Right lobe of liver (tissue), 6 donors: ENCODE measurements around the gene NCOA1. TPM values are rescaled to one million over a fixed set of nuclear protein-coding genes. Genes with fewer than 3 reads are reported as not detected.

Experiments used
- ATAC-seq, 4 donors: fragments of 200-7000 bp; cut with Tn5 transposase; one replicate each; pipeline ENCODE4 v1.9.1; 2020; ENCODE audit warnings: mild to moderate bottlenecking in 4 of 4, moderate library complexity in 4 of 4
- DNase-seq, 3 donors: peaks; one replicate each; pipeline ENCODE4 v3.0.0-alpha.2; 2020
- H3K27ac ChIP-seq, 3 donors: fragments of 200-600 bp; one replicate each; pipeline ENCODE4 v1.8.0; 2022
- H3K27me3 ChIP-seq, 2 donors: fragments of 200-600 bp; one replicate each; pipeline ENCODE4 v1.8.0; 2022
- H3K36me3 ChIP-seq, 4 donors: fragments of 200-600 bp; sonication (generic) in 1 of 4; one replicate each; pipeline versions ENCODE4 v1.5.1 to v1.8.0; 2017 to 2022; ENCODE audit warnings: control low read depth in 1 of 4
- H3K4me1 ChIP-seq, 4 donors: fragments of 200-600 bp; sonication (generic) in 1 of 4; one replicate each; pipeline versions ENCODE4 v1.5.1 to v1.8.0; 2017 to 2022; ENCODE audit warnings: control low read depth in 1 of 4
- H3K4me3 ChIP-seq, 3 donors: fragments of 200-600 bp; one replicate each; pipeline ENCODE4 v1.8.0; 2022
- H3K9me3 ChIP-seq, 4 donors: fragments of 200-600 bp; sonication (generic) in 1 of 4; one replicate each; pipeline versions ENCODE4 v1.5.1 to v1.8.0; 2017 to 2022; ENCODE audit warnings: control low read depth in 1 of 4
- CTCF ChIP-seq, 4 donors: fragments of 200-600 bp in 3 of 4; fragments of 450-650 bp in 1 of 4; IDR thresholded peaks; one replicate each; pipeline versions ENCODE4 v1.5.1 to v1.8.0; 2016 to 2022; ENCODE audit warnings: antibody characterized with exemption in 4 of 4, mild to moderate bottlenecking in 2 of 4
- POLR2A ChIP-seq: fragments of 450-650 bp; IDR thresholded peaks from one replicate; pipeline ENCODE4 v1.6.1; 2017; ENCODE audit warnings: antibody characterized with exemption, mild to moderate bottlenecking
- WGBS: methylation state at CpG from one replicate; pipeline ENCODE4 v1.1.6; 2018; ENCODE audit warnings: low coverage, low lambda C conversion rate; ENCODE audit not compliant: insufficient coverage; ENCODE audit errors: missing lambda C conversion rate; 5-methylcytosine and 5-hydroxymethylcytosine counted together
- intact Hi-C, 2 donors: fragments of 100-400 bp; cut with DNase I; formaldehyde crosslinking; loops; one replicate each; pipeline versions ENCODE4 v1.11.2 to v1.14.1; 2022
- total RNA-seq, 6 experiments: library from RNA; depleted of rRNA in 2 of 6; stranded (reverse); fragments of >200 nt in 2 of 6; fragmentation: NEBNext Ultra II Directional in 3 of 6; extraction: Animal tissue kit (Norgen Biotek cat#: 25700) in 3 of 6; gene quantifications; one replicate each; pipeline versions ENCODE4 v1.1.0 to v1.2.4, GENCODE V29; 2016 to 2023
- donor health status: DM: no; HTN: yes; CAD: no.
- donor health status: DM: no; HTN: no; CAD: no.
- donor health status: DM: no; HTN: no; CAD: no.
- donor health status: DM: no; HTN: yes; CAD: no.
- donor health status: DM: no; HTN: yes; CAD: no.

The NCOA1 gene
- total RNA-seq, 6 experiments from 2014 or later = 13.5 to 18.9 (median 16.4) TPM

GRCh38 chr2:24756789-24757188, 265.7 kb downstream of the NCOA1 start:
- WGBS = 100% methylated on average over 1 of the region's 1 CpG
- no peak overlapping the region for H3K27ac ChIP-seq
- no peaks in the 10 kb centered on the region for H3K4me1 ChIP-seq
- no peaks in the 10 kb centered on the region for H3K27me3 ChIP-seq
- peaks cover 0 to 35% (median 12%) of the 10 kb centered on the region in 4 donors for H3K36me3 ChIP-seq
- intact Hi-C loops = no loop called here
- ATAC-seq (no peak), DNase-seq (no peak)
- TF ChIP-seq POLR2A = no peak
- no peak for TF ChIP-seq CTCF (IDR thresholded peaks at IDR 0.05)
- H3K9me3 ChIP-seq = no peaks in the 10 kb centered on the region
- no peak overlapping the region for H3K4me3 ChIP-seq

GRCh38 chr2:24761866-24762265, 270.8 kb downstream of the NCOA1 start:
- peaks cover 0 to 19% (median 11%) of the 10 kb centered on the region in 4 donors for H3K36me3 ChIP-seq
- intact Hi-C loops = no loop called here
- DNase-seq (no peak), ATAC-seq (peak in 2 of 4 donors; percentile 18 to 36)
- H3K9me3 ChIP-seq = no peaks in the 10 kb centered on the region
- TF ChIP-seq CTCF (IDR thresholded peaks at IDR 0.05) (no peak), POLR2A (no peak)
- H3K27ac ChIP-seq = no peak overlapping the region
- WGBS = 88% methylated on average over 4 of the region's 5 CpGs
- no peaks in the 10 kb centered on the region for H3K27me3 ChIP-seq
- no peaks in the 10 kb centered on the region for H3K4me1 ChIP-seq
- H3K4me3 ChIP-seq = no peak overlapping the region

- no peak for DNase-seq
- H3K36me3 ChIP-seq = peaks cover 0 to 19% (median 11%) of the 10 kb centered on the region in 4 donors
- H3K9me3 ChIP-seq = no peaks in the 10 kb centered on the region
- TF ChIP-seq POLR2A (no peak), CTCF (IDR thresholded peaks at IDR 0.05) (no peak)
- no peaks in the 10 kb centered on the region for H3K4me1 ChIP-seq
- intact Hi-C loops = no loop called here
- no peak for ATAC-seq
- no peaks in the 10 kb centered on the region for H3K27me3 ChIP-seq
- H3K4me3 ChIP-seq = no peak overlapping the region
- no peak overlapping the region for H3K27ac ChIP-seq
- WGBS = 57% methylated on average over 2 of the region's 2 CpGs
Observed at GRCh38 chr2:24762518-24762917, 271.5 kb downstream of the NCOA1 start.

- no peaks in the 10 kb centered on the region for H3K9me3 ChIP-seq
- no peaks in the 10 kb centered on the region for H3K27me3 ChIP-seq
- H3K4me1 ChIP-seq = no peaks in the 10 kb centered on the region
- H3K36me3 ChIP-seq = peaks cover 0 to 17% (median 4%) of the 10 kb centered on the region in 4 donors
- no peak overlapping the region for H3K27ac ChIP-seq
- TF ChIP-seq CTCF (IDR thresholded peaks at IDR 0.05) = no peak
- TF ChIP-seq POLR2A = no peak
- ATAC-seq (no peak), DNase-seq (no peak)
- intact Hi-C loops = no loop called here
- H3K4me3 ChIP-seq = no peak overlapping the region
- WGBS = 91% methylated on average over 4 of the region's 4 CpGs
Observed at GRCh38 chr2:24763843-24764242, 272.8 kb downstream of the NCOA1 start.

- DNase-seq (no peak), ATAC-seq (no peak)
- Histone ChIP-seq H3K4me3 (no peak overlapping the region), H3K27me3 (no peaks in the 10 kb centered on the region), H3K27ac (no peak overlapping the region), H3K9me3 (no peaks in the 10 kb centered on the region), H3K4me1 (no peaks in the 10 kb centered on the region), H3K36me3 (peaks cover 0 to 14% (median 2%) of the 10 kb centered on the region in 4 donors)
- TF ChIP-seq CTCF (IDR thresholded peaks at IDR 0.05) = no peak
- TF ChIP-seq POLR2A = no peak
- 68% methylated on average over 6 of the region's 6 CpGs for WGBS
- intact Hi-C loops = no loop called here
Observed at GRCh38 chr2:24766609-24767008, 275.6 kb downstream of the NCOA1 start.
